ENCODE measurements around the gene LLGL2.

LLGL2 gene

DNA sequence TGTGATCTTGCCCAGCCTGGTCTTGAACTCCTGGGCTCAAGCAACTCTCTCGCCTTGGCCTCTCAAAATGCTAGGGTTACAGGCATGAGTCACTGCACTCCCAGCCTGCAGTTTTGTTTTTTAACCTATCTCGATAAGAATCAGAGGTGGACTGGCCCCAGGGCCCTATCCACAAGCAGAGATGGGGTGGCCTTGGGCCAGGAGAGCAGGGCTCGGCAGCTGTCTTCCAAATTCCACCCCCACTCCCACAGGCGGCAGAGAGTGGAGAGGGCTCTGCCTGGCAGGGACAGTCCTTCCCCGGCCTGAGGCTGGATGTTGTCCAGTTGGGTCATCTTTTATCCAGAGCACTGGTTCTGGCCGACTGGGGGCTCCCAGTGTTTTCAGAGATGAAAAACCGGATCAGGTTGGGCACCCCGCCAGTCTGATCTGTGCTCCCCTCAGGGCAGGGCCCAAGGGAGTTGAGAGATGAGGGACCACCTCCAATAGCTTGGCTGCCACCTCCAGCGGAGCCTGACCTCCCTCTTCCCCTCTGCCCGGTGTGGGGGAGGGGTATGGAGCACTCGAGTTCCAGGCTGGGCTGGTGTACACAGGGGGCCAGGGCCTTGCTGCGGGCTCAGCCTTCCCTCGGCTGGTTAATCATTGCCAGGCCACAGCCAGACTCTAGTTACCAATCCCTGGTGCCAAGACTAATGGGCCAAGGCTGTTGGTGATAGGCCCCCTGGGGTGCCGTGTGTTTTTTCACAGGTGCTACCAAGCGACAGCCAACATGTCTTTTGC, 31.8 kb downstream of the LLGL2 start:
- H3K27ac ChIP-seq: no peak overlapping the region
- TF ChIP-seq, protein P1, sequence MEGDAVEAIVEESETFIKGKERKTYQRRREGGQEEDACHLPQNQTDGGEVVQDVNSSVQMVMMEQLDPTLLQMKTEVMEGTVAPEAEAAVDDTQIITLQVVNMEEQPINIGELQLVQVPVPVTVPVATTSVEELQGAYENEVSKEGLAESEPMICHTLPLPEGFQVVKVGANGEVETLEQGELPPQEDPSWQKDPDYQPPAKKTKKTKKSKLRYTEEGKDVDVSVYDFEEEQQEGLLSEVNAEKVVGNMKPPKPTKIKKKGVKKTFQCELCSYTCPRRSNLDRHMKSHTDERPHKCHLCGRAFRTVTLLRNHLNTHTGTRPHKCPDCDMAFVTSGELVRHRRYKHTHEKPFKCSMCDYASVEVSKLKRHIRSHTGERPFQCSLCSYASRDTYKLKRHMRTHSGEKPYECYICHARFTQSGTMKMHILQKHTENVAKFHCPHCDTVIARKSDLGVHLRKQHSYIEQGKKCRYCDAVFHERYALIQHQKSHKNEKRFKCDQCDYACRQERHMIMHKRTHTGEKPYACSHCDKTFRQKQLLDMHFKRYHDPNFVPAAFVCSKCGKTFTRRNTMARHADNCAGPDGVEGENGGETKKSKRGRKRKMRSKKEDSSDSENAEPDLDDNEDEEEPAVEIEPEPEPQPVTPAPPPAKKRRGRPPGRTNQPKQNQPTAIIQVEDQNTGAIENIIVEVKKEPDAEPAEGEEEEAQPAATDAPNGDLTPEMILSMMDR (conservative IDR thresholded peaks at IDR 0.05; ENCODE audit: low read depth, low read length): no peak
- no peaks in the 10 kb centered on the region for H3K36me3 ChIP-seq (ENCODE audit: insufficient read depth)
- no peaks in the 10 kb centered on the region for H4K20me1 ChIP-seq (ENCODE audit: insufficient read depth)
- no peak overlapping the region for H3K4me3 ChIP-seq (IDR thresholded peaks at IDR 0.05; ENCODE audit: insufficient read depth, low read depth, low read length)
- H3K9ac ChIP-seq: no peak overlapping the region
- H3K4me2 ChIP-seq: no peak overlapping the region
- H3K27me3 ChIP-seq (ENCODE audit: insufficient read depth, low read depth): no peaks in the 10 kb centered on the region
- no peak overlapping the region for H2AFZ ChIP-seq (ENCODE audit: low read depth)
- H3K4me1 ChIP-seq (ENCODE audit: low read depth, poor library complexity, severe bottlenecking): no peaks in the 10 kb centered on the region
- H3K79me2 ChIP-seq (ENCODE audit: insufficient read depth, low read depth): no peaks in the 10 kb centered on the region

DNA sequence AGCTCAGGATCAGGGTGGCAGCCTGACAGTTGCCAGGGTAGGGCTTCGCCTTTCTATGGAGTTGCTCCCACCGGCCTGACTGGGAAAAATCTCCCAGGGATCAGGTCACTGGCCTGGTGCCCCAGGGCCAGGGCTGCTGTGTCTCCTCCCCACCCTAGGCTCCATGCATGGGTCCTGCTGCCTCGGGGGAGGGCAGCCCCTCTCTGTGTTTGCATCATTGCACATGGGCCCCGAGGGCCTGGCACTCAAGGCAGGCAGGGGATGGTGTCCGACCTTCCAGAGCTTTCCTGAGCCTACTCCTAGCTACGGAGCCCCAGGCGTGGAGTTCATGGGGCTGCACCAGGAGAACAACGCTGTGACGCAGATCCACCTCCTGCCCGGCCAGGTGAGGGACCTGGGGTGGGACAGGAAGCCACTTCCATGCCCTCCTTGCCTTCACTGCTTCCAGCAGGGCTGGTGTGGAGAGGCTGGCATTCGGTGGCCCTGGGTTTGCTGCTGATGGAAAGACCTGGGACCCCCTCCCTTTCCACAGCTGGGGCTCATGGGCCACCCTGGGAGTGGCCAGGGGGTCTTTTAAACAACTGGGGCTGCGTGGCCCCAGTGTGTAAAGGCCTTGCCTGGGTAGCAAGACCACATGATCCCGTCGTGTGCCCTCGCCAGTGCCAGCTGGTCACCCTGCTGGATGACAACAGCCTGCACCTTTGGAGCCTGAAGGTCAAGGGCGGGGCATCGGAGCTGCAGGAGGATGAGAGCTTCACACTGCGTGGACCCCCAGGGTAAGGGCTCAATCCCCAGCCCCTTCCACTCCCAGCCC, 32.6 kb downstream of the LLGL2 start:
- no peaks in the 10 kb centered on the region for H3K79me2 ChIP-seq (ENCODE audit: insufficient read depth, low read depth)
- no peak overlapping the region for H3K9ac ChIP-seq
- H3K27ac ChIP-seq: no peak overlapping the region
- H3K27me3 ChIP-seq (ENCODE audit: insufficient read depth, low read depth): no peaks in the 10 kb centered on the region
- no peaks in the 10 kb centered on the region for H3K4me1 ChIP-seq (ENCODE audit: low read depth, poor library complexity, severe bottlenecking)
- H3K4me3 ChIP-seq (IDR thresholded peaks at IDR 0.05; ENCODE audit: insufficient read depth, low read depth, low read length): no peak overlapping the region
- no peak overlapping the region for H2AFZ ChIP-seq (ENCODE audit: low read depth)
- H4K20me1 ChIP-seq (ENCODE audit: insufficient read depth): no peaks in the 10 kb centered on the region
- no peaks in the 10 kb centered on the region for H3K36me3 ChIP-seq (ENCODE audit: insufficient read depth)
- H3K4me2 ChIP-seq: no peak overlapping the region
- TF ChIP-seq, protein P1 (conservative IDR thresholded peaks at IDR 0.05; ENCODE audit: low read depth, low read length): no peak

DNA sequence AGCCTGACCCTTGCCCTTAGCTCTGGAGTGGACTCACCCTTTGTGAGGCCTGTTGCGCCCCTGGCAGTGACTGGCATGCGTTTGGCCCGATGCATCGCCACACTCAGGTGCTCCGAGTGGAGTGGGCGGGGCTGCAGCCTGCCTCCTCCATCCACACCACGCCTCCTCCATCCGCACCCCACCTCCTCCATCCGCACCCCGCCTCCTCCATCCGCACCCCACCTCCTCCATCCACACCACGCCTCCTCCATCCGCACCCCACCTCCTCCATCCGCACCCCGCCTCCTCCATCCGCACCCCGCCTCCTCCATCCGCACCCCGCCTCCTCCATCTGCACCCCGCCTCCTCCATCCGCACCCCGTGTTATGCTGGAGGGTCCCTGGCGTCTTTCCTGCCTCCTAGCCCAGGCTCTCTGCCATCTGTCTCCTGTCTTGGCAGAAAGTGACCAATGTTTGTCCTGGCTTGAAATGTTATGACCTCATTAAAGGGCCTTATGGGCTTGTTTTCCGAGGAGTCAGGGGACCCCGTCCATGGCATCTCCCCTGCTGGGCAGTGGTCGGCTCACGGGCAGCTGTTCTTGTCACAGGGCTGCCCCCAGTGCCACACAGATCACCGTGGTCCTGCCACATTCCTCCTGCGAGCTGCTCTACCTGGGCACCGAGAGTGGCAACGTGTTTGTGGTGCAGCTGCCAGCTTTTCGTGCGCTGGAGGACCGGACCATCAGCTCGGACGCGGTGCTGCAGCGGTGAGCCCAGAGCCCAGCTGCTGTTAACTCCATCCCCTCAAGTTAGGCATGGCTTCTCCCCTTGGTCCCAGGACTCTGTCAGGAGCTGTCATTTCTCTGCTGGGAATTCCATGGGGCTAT, 33.4 kb downstream of the LLGL2 start:
- H3K36me3 ChIP-seq (ENCODE audit: insufficient read depth): no peaks in the 10 kb centered on the region
- H3K4me1 ChIP-seq (ENCODE audit: low read depth, poor library complexity, severe bottlenecking): no peaks in the 10 kb centered on the region
- TF ChIP-seq, protein P1 (conservative IDR thresholded peaks at IDR 0.05; ENCODE audit: low read depth, low read length): no peak
- H3K4me3 ChIP-seq (IDR thresholded peaks at IDR 0.05; ENCODE audit: insufficient read depth, low read depth, low read length): no peak overlapping the region
- no peaks in the 10 kb centered on the region for H3K79me2 ChIP-seq (ENCODE audit: insufficient read depth, low read depth)
- H3K27ac ChIP-seq: no peak overlapping the region
- no peak overlapping the region for H3K4me2 ChIP-seq
- H2AFZ ChIP-seq (ENCODE audit: low read depth): no peak overlapping the region
- no peaks in the 10 kb centered on the region for H4K20me1 ChIP-seq (ENCODE audit: insufficient read depth)
- no peak overlapping the region for H3K9ac ChIP-seq
- H3K27me3 ChIP-seq (ENCODE audit: insufficient read depth, low read depth): no peaks in the 10 kb centered on the region

DNA sequence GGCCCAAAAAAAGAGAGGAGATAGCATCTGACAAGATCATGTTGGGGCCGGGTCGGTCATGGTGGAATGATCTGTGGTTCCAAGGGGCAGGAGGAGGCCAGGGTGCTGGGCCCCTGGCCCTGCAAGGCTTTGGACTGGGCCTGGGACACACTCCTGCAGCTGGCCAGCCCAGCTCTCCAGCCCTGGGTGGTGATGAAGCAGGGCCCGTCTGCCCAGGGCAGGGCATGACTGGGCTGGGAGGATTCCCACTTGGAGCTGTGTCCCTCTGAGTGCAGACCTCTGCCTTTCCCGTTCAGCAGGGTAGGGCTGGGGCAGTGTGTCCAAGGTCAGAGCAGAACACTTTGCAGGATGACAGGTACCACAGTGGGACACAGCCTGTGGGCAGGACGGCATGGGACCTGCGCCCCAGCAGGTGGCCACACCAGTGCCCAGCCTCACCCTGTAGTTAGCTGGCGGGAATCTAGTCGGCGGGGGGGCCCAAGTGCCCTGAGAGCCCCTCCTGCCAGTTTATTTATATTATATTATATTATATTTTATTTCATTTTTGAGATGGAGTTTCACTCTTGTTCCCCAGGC, 34.5 kb downstream of the LLGL2 start:
- H4K20me1 ChIP-seq (ENCODE audit: insufficient read depth): no peaks in the 10 kb centered on the region
- no peaks in the 10 kb centered on the region for H3K79me2 ChIP-seq (ENCODE audit: insufficient read depth, low read depth)
- H3K27ac ChIP-seq: no peak overlapping the region
- H3K9ac ChIP-seq: no peak overlapping the region
- no peaks in the 10 kb centered on the region for H3K36me3 ChIP-seq (ENCODE audit: insufficient read depth)
- no peaks in the 10 kb centered on the region for H3K4me1 ChIP-seq (ENCODE audit: low read depth, poor library complexity, severe bottlenecking)
- H3K4me2 ChIP-seq: no peak overlapping the region
- no peaks in the 10 kb centered on the region for H3K27me3 ChIP-seq (ENCODE audit: insufficient read depth, low read depth)
- TF ChIP-seq, protein P1 (conservative IDR thresholded peaks at IDR 0.05; ENCODE audit: low read depth, low read length): no peak
- H3K4me3 ChIP-seq (IDR thresholded peaks at IDR 0.05; ENCODE audit: insufficient read depth, low read depth, low read length): no peak overlapping the region
- no peak overlapping the region for H2AFZ ChIP-seq (ENCODE audit: low read depth)

All from KMS-11 (cell line).